Activated CD4-positive, CD25-positive, alpha-beta regulatory T cell treated with anti-CD3 and anti-CD28 coated beads, Interleukin-2, amount 50 U/mL, for 72 hours (primary cell): ENCODE data around the gene SEC14L5.

Source experiments
- DNase-seq: peaks from one replicate; pipeline ENCODE4 v3.0.0; 2021

Gene SEC14L5

GRCh38 chr16:5016967-5017677, 59.0 kb downstream of the SEC14L5 start:
- no peak for DNase-seq

- DNase-seq: no peak
Measured at GRCh38 chr16:5017678-5017969, 59.5 kb downstream of the SEC14L5 start.

GRCh38 chr16:5018793-5019192, 60.7 kb downstream of the SEC14L5 start:
- DNase-seq: no peak

GRCh38 chr16:5019775-5020174, 61.6 kb downstream of the SEC14L5 start:
- no peak for DNase-seq

- no peak for DNase-seq
Measured at GRCh38 chr16:5020551-5020950, 62.4 kb downstream of the SEC14L5 start.

GRCh38 chr16:5022521-5022920, 64.4 kb downstream of the SEC14L5 start:
- no peak for DNase-seq

- DNase-seq: no peak
Measured at GRCh38 chr16:5024632-5025031, 66.5 kb downstream of the SEC14L5 start.

GRCh38 chr16:5025171-5025632, 67.1 kb downstream of the SEC14L5 start:
- DNase-seq: no peak

- DNase-seq: no peak
Measured at GRCh38 chr16:5026664-5027063, 68.5 kb downstream of the SEC14L5 start.

- DNase-seq: no peak
Measured at GRCh38 chr16:5027086-5027485, 69.0 kb downstream of the SEC14L5 start.

GRCh38 chr16:5027575-5028235, 69.6 kb downstream of the SEC14L5 start:
- DNase-seq: no peak

GRCh38 chr16:5028950-5029475, 70.9 kb downstream of the SEC14L5 start:
- no peak for DNase-seq

- no peak for DNase-seq
Measured at GRCh38 chr16:5030251-5030870, 72.2 kb downstream of the SEC14L5 start.

- no peak for DNase-seq
Measured at GRCh38 chr16:5031601-5032000, 73.5 kb downstream of the SEC14L5 start.

- no peak for DNase-seq
Measured at GRCh38 chr16:5032748-5033167, 74.6 kb downstream of the SEC14L5 start.

- DNase-seq: peak; percentile 84
Measured at GRCh38 chr16:5033256-5034166, 75.4 kb downstream of the SEC14L5 start, which contains the start of gene NAGPA. TSS of gene NAGPA (minus strand) at chr16:5033935. CDS start at chr16:5033914, 21 bp downstream.

GRCh38 chr16:5034167-5034523, 76.0 kb downstream of the SEC14L5 start:
- no peak for DNase-seq

- DNase-seq: no peak
Measured at GRCh38 chr16:5035909-5036227, 77.7 kb downstream of the SEC14L5 start.

- no peak for DNase-seq
Measured at GRCh38 chr16:5036228-5037156, 78.4 kb downstream of the SEC14L5 start.

- DNase-seq: no peak
Measured at GRCh38 chr16:5040451-5040850, 82.3 kb downstream of the SEC14L5 start.

GRCh38 chr16:5041600-5042133, 83.5 kb downstream of the SEC14L5 start:
- no peak for DNase-seq
